Activated effector memory CD4-positive, alpha-beta T cell treated with anti-CD3 and anti-CD28 coated beads, Interleukin-2, amount 50 U/mL, for 16 hours (primary cell): ENCODE measurements around the gene SQOR.
A peak's percentile ranks its signal among the peaks of the same experiment; 100 is the strongest.

Experiments
- DNase-seq: peaks from one replicate; pipeline ENCODE4 v3.0.0-alpha.2; 2020

Gene SQOR

GRCh38 chr15:45634432-45635190 lies at the start of gene SQOR:
Gene SQOR, plus strand, starts transcription at chr15:45635029. Its CDS starts 23,895 bp downstream, at chr15:45658924.
- peak; percentile 88 for DNase-seq

- DNase-seq = no peak
Measured at GRCh38 chr15:45585069-45585791, 49.6 kb upstream of the SQOR start.

GRCh38 chr15:45586125-45586524 lies 48.7 kb upstream of the SQOR start:
- DNase-seq = no peak

- no peak for DNase-seq
Measured at GRCh38 chr15:45586601-45587094, 48.2 kb upstream of the SQOR start.

- DNase-seq = peak; percentile 94
Measured at GRCh38 chr15:45587095-45587862, 47.5 kb upstream of the SQOR start, which contains the start of gene BLOC1S6. Gene BLOC1S6, plus strand, starts transcription at chr15:45587379. Its CDS starts 65 bp downstream, at chr15:45587444.

- DNase-seq = no peak
Measured at GRCh38 chr15:45587863-45588170, 47.0 kb upstream of the SQOR start.

GRCh38 chr15:45588219-45588875 lies 46.5 kb upstream of the SQOR start:
- no peak for DNase-seq

GRCh38 chr15:45589256-45589655 lies 45.6 kb upstream of the SQOR start:
- no peak for DNase-seq

GRCh38 chr15:45594319-45594718 lies 40.5 kb upstream of the SQOR start:
- DNase-seq = no peak

GRCh38 chr15:45594835-45595530 lies 39.8 kb upstream of the SQOR start:
- DNase-seq = no peak

GRCh38 chr15:45603881-45604280 lies 30.9 kb upstream of the SQOR start:
- DNase-seq = no peak

GRCh38 chr15:45604326-45604725 lies 30.5 kb upstream of the SQOR start:
- DNase-seq = no peak

- DNase-seq = no peak
Measured at GRCh38 chr15:45606413-45606812, 28.4 kb upstream of the SQOR start.

- no peak for DNase-seq
Measured at GRCh38 chr15:45606841-45607240, 28.0 kb upstream of the SQOR start.

- no peak for DNase-seq
Measured at GRCh38 chr15:45611305-45611704, 23.5 kb upstream of the SQOR start.

GRCh38 chr15:45612790-45613415 lies 21.9 kb upstream of the SQOR start:
- no peak for DNase-seq

- no peak for DNase-seq
Measured at GRCh38 chr15:45616901-45617323, 17.9 kb upstream of the SQOR start.

GRCh38 chr15:45618813-45619212 lies 16.0 kb upstream of the SQOR start:
- DNase-seq = no peak

GRCh38 chr15:45628136-45628535 lies 6.7 kb upstream of the SQOR start:
- no peak for DNase-seq

- DNase-seq = no peak
Measured at GRCh38 chr15:45630917-45631691, 3.7 kb upstream of the SQOR start.

GRCh38 chr15:45631776-45632175 lies 3.1 kb upstream of the SQOR start:
- no peak for DNase-seq
